Stomach smooth muscle (tissue), 2 donors: ENCODE measurements around the gene LDLRAD3.

ENCODE experiments used
- H3K27ac ChIP-seq: one replicate; pipeline ENCODE4 v1.7.0; 2013; ENCODE audit warnings: mild to moderate bottlenecking, low read length, inconsistent platforms
- H3K27me3 ChIP-seq, 2 donors: one replicate each; pipeline ENCODE4 v1.7.0; 2013; ENCODE audit warnings: low read length in 2 of 2; ENCODE audit not compliant: insufficient read depth in 2 of 2, control insufficient read depth in 1 of 2
- H3K36me3 ChIP-seq, 2 donors: one replicate each; pipeline ENCODE4 v1.7.0; 2013; ENCODE audit warnings: low read length in 2 of 2; ENCODE audit not compliant: control insufficient read depth in 2 of 2, insufficient read depth in 2 of 2
- H3K4me1 ChIP-seq: one replicate; pipeline ENCODE4 v1.7.0; 2013; ENCODE audit warnings: low read length; ENCODE audit not compliant: control insufficient read depth, insufficient read depth
- H3K4me3 ChIP-seq, 2 donors: one replicate each; pipeline ENCODE4 v1.7.0; 2013; ENCODE audit warnings: low read length in 2 of 2
- H3K9ac ChIP-seq, 2 donors: one replicate each; pipeline ENCODE4 v1.7.0; 2013; ENCODE audit warnings: low read length in 2 of 2, mild to moderate bottlenecking in 1 of 2
- H3K9me3 ChIP-seq, 2 donors: one replicate each; pipeline ENCODE4 v1.7.0; 2013; ENCODE audit warnings: low read length in 2 of 2; ENCODE audit not compliant: control insufficient read depth in 2 of 2
- donor health status: healthy.
- donor health status: Pancreatic carcinoma.

The LDLRAD3 gene

DNA sequence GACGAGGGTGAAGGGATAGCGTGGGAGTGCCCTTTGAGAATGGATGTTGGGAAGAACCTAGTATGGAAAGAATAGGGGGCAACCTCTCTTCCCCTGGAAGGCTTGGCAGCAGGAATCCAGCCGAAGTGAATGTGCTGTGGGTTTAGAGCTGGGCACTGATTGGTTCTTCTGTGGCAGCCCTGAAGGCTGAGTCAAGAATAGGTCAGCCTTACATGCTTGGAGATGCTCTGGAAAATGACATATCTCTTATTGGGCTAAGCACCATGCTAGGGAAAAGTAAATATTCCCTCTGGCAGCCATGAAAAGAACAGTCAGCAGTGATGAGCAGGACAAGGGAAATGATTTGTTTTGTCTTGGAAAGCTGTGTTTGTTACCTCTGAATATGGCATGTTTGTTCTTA, 195.9 kb downstream of the LDLRAD3 start:
- H3K4me3 ChIP-seq, result no peak overlapping the region
- no peaks in the 10 kb centered on the region for H3K9me3 ChIP-seq
- no peaks in the 10 kb centered on the region for H3K36me3 ChIP-seq
- H3K9ac ChIP-seq, result no peak overlapping the region
- H3K27me3 ChIP-seq, result no peaks in the 10 kb centered on the region
- no peaks in the 10 kb centered on the region for H3K4me1 ChIP-seq
- no peak overlapping the region for H3K27ac ChIP-seq

DNA sequence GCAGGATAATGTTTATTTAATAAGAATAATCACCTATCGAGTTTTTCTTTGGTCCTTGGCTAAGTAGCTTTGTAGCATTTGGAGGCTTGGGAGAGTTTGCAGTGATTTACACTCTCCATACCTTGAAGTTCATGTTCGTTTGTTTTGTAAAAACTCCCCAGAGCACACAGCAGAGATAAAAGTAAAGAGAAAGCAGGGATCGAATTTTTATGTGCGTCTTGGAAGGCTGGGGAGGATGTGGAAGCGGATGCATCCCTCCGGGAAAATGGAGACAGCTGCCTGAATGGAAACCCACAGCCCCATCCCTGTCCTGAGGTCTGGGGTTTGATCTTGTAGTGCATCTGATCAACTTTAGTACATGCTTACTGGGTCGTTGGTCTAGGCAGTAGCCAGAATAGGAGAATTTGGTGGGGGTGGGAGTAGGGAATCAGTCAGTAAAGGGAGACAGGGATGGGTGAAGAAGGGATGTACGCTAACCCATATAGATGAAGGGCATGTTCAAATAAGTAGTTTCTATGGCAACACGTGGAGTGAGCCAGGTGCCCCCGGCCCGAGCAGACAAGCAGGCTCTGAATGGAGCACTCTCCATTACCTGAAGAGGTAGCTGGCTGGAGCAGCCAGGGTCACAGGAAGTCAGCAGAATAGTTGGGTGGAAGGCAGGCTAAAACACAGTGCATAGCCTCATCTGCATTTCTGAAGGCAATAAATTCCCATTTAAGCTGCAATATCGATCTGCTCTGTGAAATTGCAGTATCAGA, 197.5 kb downstream of the LDLRAD3 start:
- Histone ChIP-seq H3K9ac (no peak overlapping the region), H3K27me3 (no peaks in the 10 kb centered on the region), H3K27ac (no peak overlapping the region), H3K36me3 (no peaks in the 10 kb centered on the region), H3K9me3 (no peaks in the 10 kb centered on the region), H3K4me1 (no peaks in the 10 kb centered on the region), H3K4me3 (no peak overlapping the region)

DNA sequence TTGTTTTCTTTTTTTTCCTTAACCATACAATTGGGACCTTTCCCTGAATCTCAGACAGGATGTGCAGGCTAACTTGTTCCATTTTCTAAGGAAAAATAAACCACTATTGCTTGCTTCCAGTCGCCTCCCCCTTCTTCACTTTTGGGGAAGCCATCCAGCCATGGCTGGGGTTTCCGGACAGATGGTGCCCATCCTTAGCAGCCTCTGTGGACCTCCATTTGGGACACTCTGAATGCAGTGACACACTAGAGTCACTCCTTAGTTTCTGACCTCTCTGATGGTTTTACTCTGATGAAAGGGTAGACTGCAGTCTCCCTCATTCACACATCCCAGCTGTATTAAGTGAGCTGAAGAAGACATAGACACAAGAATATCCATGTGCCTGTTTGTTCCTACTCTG, 198.1 kb downstream of the LDLRAD3 start:
- Histone ChIP-seq H3K4me3 (no peak overlapping the region), H3K36me3 (no peaks in the 10 kb centered on the region), H3K9me3 (no peaks in the 10 kb centered on the region), H3K27me3 (no peaks in the 10 kb centered on the region), H3K4me1 (no peaks in the 10 kb centered on the region), H3K27ac (no peak overlapping the region), H3K9ac (no peak overlapping the region)

DNA sequence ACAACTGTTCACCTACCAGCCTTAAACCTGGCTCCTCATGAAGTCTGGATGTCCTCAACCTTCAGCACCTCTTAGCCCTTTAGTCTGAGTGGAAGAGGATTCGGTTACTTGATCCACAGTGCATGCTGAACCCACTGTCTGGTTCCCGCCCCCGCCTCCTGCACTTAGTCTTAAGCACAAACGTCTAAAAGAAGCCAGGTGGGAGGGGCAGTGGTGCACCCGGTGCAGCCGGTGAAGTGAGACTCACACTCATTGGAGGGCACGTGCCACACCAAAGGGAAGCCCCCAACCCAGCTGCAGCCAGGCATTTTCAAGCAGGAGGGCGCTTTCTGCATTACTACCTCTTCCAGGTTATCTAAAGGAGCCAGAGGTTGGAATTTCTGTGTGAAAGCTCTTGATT, 198.6 kb downstream of the LDLRAD3 start:
- Histone ChIP-seq H3K4me1 (no peaks in the 10 kb centered on the region), H3K4me3 (no peak overlapping the region), H3K36me3 (no peaks in the 10 kb centered on the region), H3K9ac (no peak overlapping the region), H3K27ac (no peak overlapping the region), H3K9me3 (no peaks in the 10 kb centered on the region), H3K27me3 (no peaks in the 10 kb centered on the region)

DNA sequence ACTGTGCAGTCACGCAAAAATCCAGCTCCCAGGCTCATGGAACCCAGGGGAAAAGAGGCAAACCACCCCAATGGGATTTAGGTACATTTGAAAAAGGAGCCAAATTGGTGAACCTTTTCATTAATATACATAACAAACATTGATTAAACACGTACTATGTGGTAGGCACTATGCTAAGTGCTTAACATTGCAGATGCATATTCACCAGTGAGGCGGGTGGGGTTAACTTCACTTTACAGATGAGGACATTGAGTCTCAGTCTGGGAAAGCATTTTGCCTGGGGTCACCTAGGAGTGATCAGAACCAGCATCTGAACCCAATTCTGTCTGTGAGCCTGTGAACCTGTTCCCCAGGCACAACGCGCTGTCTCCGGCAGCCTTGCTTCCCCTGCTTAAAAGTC, 199.0 kb downstream of the LDLRAD3 start:
- H3K36me3 ChIP-seq, result no peaks in the 10 kb centered on the region

DNA sequence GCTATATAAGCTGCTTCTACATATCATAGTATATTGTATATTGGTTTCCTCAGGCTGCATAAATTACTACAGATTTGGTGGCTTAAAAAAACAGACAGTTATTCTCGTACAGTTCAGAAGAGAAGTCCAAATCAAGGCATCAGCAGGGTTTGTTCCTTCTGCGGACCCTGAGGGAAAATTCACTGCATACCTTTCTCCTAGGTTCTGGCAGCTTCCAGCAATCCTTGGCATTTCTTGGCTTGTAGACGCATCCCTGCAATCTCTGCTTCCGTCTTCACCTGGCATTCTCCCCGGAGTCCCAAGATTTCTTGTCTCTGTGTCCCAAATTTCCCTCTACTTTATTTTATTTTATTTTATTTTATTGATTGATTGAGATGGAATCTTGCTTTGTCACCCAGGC, 202.6 kb downstream of the LDLRAD3 start:
- no peak overlapping the region for H3K9ac ChIP-seq
- peaks cover 4% of the 10 kb centered on the region for H3K4me1 ChIP-seq
- H3K36me3 ChIP-seq, result no peaks in the 10 kb centered on the region
- H3K27ac ChIP-seq, result no peak overlapping the region
- H3K27me3 ChIP-seq, result no peaks in the 10 kb centered on the region
- no peak overlapping the region for H3K4me3 ChIP-seq
- no peaks in the 10 kb centered on the region for H3K9me3 ChIP-seq

More for the DNA sequence above, 199.0 kb downstream of the LDLRAD3 start:
- Histone ChIP-seq H3K4me3 (no peak overlapping the region), H3K4me1 (no peaks in the 10 kb centered on the region), H3K9ac (no peak overlapping the region), H3K27ac (no peak overlapping the region), H3K27me3 (no peaks in the 10 kb centered on the region), H3K9me3 (no peaks in the 10 kb centered on the region)

DNA sequence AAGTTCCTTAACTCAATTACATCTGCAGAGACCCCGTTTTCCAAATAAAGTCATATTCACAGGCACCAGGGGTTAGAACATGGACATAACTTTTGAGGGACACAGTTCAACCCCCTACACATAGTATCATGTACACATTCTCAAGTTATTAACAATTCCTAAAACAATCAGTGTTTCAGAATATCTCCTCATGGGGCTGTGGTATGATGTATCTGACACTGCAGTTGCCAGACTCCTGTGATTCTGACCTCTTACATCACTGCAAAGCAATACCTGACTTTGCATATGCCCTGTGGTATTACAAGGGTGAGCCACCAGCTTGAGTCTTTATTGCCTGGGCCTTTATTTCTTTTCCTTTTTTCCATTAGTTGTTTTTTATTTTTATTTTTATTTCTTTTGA, 203.6 kb downstream of the LDLRAD3 start:
- Histone ChIP-seq H3K9me3 (no peaks in the 10 kb centered on the region), H3K36me3 (no peaks in the 10 kb centered on the region)

DNA sequence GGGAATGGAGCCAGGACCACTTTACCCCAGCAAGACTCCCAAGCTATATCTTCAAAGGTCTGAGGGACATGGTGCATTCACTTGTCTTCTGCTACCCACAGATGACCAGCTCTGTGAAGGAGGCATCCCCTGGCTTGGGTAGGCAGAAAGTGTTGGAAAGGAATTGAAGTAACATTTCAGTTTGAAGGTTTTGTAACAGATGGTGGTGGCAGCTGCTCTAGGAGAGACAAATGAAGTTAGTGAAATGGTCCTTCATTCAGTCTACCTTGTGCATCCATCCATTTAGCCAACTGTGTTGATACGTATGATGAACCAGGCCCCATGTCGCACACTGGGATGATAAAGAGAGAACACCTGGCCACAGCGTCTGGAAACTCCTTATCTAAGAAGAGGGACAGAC, 204.8 kb downstream of the LDLRAD3 start:
- H3K4me1 ChIP-seq, result peaks cover 4% of the 10 kb centered on the region
- no peak overlapping the region for H3K9ac ChIP-seq
- no peaks in the 10 kb centered on the region for H3K36me3 ChIP-seq
- H3K9me3 ChIP-seq, result no peaks in the 10 kb centered on the region
- no peak overlapping the region for H3K27ac ChIP-seq
- H3K27me3 ChIP-seq, result no peaks in the 10 kb centered on the region
- H3K4me3 ChIP-seq, result no peak overlapping the region

More for the DNA sequence above, 203.6 kb downstream of the LDLRAD3 start:
- no peak overlapping the region for H3K27ac ChIP-seq
- no peaks in the 10 kb centered on the region for H3K27me3 ChIP-seq
- H3K4me1 ChIP-seq, result peaks cover 4% of the 10 kb centered on the region
- no peak overlapping the region for H3K9ac ChIP-seq
- H3K4me3 ChIP-seq, result no peak overlapping the region

DNA sequence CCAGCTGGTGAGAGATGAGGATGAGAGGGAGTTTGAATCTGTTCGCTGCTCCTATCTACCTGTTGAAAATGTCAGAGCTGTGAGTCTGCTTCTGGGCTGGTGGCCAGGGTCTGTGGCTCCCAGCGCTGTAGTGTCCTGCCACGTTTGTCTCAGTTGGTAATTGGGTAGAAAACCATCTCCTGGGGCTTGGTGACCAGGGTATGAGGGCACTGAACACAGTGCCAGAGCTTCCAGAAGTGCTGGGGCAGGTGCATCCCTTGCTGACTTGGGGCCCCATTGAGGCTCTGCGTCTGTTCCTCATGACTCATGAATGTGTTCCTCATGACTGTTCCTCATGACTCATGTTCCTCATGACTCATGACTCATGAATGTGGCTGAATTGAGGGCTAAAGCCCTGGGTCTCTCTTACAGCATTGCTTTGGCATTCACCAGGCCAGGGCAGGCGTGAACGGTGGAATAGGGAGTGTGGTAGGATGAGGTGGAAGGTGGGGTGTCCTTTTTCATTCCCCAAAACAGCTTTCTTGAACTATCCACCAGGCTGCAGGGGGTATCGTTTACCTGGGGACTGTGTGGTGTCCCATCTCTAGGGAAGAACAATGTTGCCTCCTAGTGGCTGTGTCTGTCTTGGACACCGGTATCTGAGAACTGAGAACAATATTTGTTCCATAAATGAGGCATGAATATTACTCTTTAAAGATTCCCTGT, 205.8 kb downstream of the LDLRAD3 start:
- Histone ChIP-seq H3K4me1 (peaks cover 4% of the 10 kb centered on the region), H3K27me3 (no peaks in the 10 kb centered on the region), H3K4me3 (no peak overlapping the region), H3K9me3 (no peaks in the 10 kb centered on the region), H3K27ac (no peak overlapping the region), H3K9ac (no peak overlapping the region), H3K36me3 (no peaks in the 10 kb centered on the region)

DNA sequence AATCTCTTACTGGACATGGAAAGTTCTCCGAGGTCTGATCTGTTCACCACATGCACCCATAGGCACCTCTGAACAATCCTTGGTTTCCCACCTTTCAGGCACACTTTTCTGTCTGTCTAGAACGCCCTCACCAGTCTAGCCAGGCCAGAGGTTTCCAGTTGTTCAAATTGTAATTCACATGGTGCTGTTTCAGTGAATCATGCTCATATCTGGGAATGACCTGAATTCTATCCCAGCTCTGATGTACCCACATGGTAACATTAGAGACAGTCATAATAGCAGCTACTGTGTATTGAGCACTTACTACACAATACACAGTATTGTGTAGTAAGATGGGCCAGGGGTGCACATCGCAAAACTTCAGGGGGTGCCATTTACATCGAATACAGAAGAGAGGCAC, 207.1 kb downstream of the LDLRAD3 start:
- Histone ChIP-seq H3K9ac (no peak overlapping the region), H3K27ac (no peak overlapping the region), H3K9me3 (no peaks in the 10 kb centered on the region), H3K4me1 (peaks cover 5% of the 10 kb centered on the region), H3K27me3 (no peaks in the 10 kb centered on the region), H3K36me3 (no peaks in the 10 kb centered on the region), H3K4me3 (no peak overlapping the region)

DNA sequence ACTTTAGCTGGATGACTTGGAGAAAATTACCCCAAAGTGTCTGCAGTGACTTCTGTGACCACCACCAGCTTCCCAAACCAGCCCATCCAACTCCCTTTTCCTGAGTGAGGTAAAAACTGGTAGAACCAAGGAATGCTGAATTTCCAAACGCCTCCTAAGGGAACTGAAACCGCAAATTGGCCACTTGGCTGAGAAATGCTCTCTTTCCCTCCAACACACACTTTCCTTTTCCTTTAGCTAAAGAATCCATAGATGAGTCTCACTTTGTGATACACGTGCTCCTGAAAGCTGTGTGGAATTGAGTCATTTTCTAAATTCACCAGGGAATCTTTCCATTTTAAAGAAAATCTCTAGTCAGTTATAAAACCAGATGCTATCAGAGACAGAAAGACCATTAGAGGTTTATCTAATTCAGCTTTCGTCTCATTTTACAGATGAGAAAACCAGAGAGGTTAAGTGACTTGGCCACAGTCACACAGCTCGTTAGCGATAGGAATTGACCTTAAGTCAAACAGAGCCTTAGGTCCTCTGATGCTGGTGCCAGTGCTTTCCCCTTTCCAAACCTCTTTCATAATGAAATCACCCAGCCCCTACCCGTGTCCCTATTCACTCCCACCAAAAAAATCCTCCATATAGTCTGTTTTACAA, 208.2 kb downstream of the LDLRAD3 start:
- H3K36me3 ChIP-seq, result no peaks in the 10 kb centered on the region
- H3K27ac ChIP-seq, result no peak overlapping the region
- H3K9ac ChIP-seq, result no peak overlapping the region
- H3K4me1 ChIP-seq, result peaks cover 12% of the 10 kb centered on the region
- H3K4me3 ChIP-seq, result no peak overlapping the region
- H3K9me3 ChIP-seq, result no peaks in the 10 kb centered on the region
- no peaks in the 10 kb centered on the region for H3K27me3 ChIP-seq
